PC-9 (cell line): ENCODE data around the gene ABI3BP. TPM values are rescaled to one million over a fixed set of nuclear protein-coding genes. Genes with fewer than 3 reads are reported as not detected.

Experiments used
- BruUV-seq: library from RNA; stranded (reverse); fragments of 400-500 nt; replicated peaks from 2 replicates; lab custom pipeline; 2021; lab: Mats Ljungman, UMichigan
- CTCF ChIA-PET: fragments of 300-600 bp; sonication (Branson Sonifier 250); formaldehyde crosslinking; loops from one replicate; lab custom pipeline; 2022; ENCODE audit warnings: antibody characterized with exemption; lab: Charles Lee
- POLR2A ChIA-PET: fragments of 300-600 bp; sonication (Branson Sonifier 250); formaldehyde crosslinking; loops from one replicate; lab custom pipeline; 2022; ENCODE audit warnings: antibody characterized with exemption; ENCODE audit not compliant: unreplicated experiment; lab: Charles Lee
- DNase-seq, 2 experiments: peaks; one replicate each; pipeline versions ENCODE4 v3.0.0 to v3.0.0-alpha.2; 2015 to 2022; ENCODE audit warnings: mixed read lengths in 1 of 2
- H2AFZ ChIP-seq: fragments of 200-600 bp; sonication (generic); 2 replicates; pipeline ENCODE4 v1.8.1; 2017; ENCODE audit warnings: antibody characterized with exemption
- H3F3A ChIP-seq: fragments of 200-600 bp; sonication (generic); 2 replicates; pipeline ENCODE4 v1.8.1; 2017; ENCODE audit warnings: antibody characterized with exemption, mild to moderate bottlenecking, low read depth; ENCODE audit not compliant: insufficient read depth
- H3K27ac ChIP-seq: fragments of 200-600 bp; sonication (generic); 2 replicates; pipeline ENCODE4 v1.6.1; 2016; ENCODE audit warnings: mixed run types
- H3K27me3 ChIP-seq: fragments of 200-600 bp; sonication (generic); 2 replicates; pipeline ENCODE4 v1.6.1; 2016; ENCODE audit warnings: low read depth, mixed run types; ENCODE audit not compliant: insufficient read depth
- H3K36me3 ChIP-seq: fragments of 200-600 bp; sonication (generic); 2 replicates; pipeline ENCODE4 v1.6.1; 2016; ENCODE audit warnings: low read depth, mixed run types
- H3K4me1 ChIP-seq: fragments of 200-600 bp; sonication (generic); replicated peaks from 2 replicates; pipeline ENCODE4 v1.6.1; 2016; ENCODE audit warnings: mixed run types; ENCODE audit not compliant: insufficient read depth
- H3K4me2 ChIP-seq: fragments of 200-600 bp; sonication (generic); 2 replicates; pipeline ENCODE4 v1.6.1; 2017; ENCODE audit warnings: mixed run types
- H3K4me3 ChIP-seq: fragments of 200-600 bp; sonication (generic); 2 replicates; pipeline ENCODE4 v1.6.1; 2016; ENCODE audit warnings: mixed run types
- H3K79me2 ChIP-seq: fragments of 200-600 bp; sonication (generic); 2 replicates; pipeline ENCODE4 v1.6.1; 2017; ENCODE audit warnings: low read depth, mixed run types
- H3K9me2 ChIP-seq: fragments of 200-600 bp; sonication (generic); 2 replicates; pipeline ENCODE4 v1.8.1; 2017; ENCODE audit warnings: mild to moderate bottlenecking; ENCODE audit not compliant: insufficient read depth
- H3K9me3 ChIP-seq: fragments of 200-600 bp; sonication (generic); 2 replicates; pipeline ENCODE4 v1.8.1; 2016; ENCODE audit warnings: low read depth; ENCODE audit not compliant: insufficient read depth
- H4K20me1 ChIP-seq: fragments of 200-600 bp; sonication (generic); 2 replicates; pipeline ENCODE4 v1.8.1; 2017; ENCODE audit not compliant: insufficient read depth
- EZH2 ChIP-seq: fragments of 200-600 bp; sonication (generic); IDR thresholded peaks from 2 replicates; pipeline ENCODE4 v1.8.0; 2017; ENCODE audit warnings: antibody characterized with exemption, low read depth
- intact Hi-C: fragments of 100-400 bp; cut with micrococcal nuclease; formaldehyde crosslinking; loops from one replicate; pipeline ENCODE4 v1.10.0; 2022; ENCODE audit not compliant: unreplicated experiment
- total RNA-seq: library from RNA; stranded (reverse); gene quantifications from 2 replicates; pipeline ENCODE4 v1.2.3, GENCODE V29; 2021
- TF ChIP-seq, protein P1 (sequence below): fragments of 200-600 bp; sonication (generic); conservative IDR thresholded peaks from 2 replicates; pipeline ENCODE4 v1.6.1; 2017; ENCODE audit warnings: mixed run types, antibody characterized with exemption, mild to moderate bottlenecking, moderate library complexity

ABI3BP gene
- total RNA-seq, 1 experiment from 2014 or later = 4.2 TPM

DNA sequence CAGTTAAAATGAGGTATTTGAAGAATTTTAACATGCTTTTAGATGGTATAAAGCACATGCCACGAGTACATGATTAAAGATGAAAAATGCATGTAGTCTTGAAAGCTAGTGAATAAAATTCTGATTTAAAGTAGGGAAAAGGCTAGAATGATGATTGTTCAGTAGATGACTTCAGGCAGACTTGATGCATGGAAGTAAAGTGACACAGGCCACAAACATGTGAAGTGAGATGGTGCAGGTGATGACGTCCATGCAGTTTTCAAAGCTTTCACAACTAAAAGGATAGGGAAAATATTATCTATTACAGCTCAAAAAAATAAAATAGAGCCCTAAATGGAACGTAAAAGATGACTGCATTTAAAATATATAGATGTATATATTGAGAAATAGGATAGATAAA, 143.1 kb downstream of the ABI3BP start:
- Histone ChIP-seq H3K27ac (no peak overlapping the region), H3K9me2 (no peaks in the 10 kb centered on the region), H4K20me1 (no peaks in the 10 kb centered on the region), H3K4me2 (no peak overlapping the region), H3K79me2 (no peaks in the 10 kb centered on the region), H3K4me3 (no peak overlapping the region), H3F3A (no peaks in the 10 kb centered on the region), H3K4me1 (no peaks in the 10 kb centered on the region), H2AFZ (no peak overlapping the region), H3K27me3 (no peaks in the 10 kb centered on the region), H3K36me3 (no peaks in the 10 kb centered on the region), H3K9me3 (no peaks in the 10 kb centered on the region)
- no TSS peak for BruUV-seq
- ChIA-PET CTCF (interaction anchor here (0.6 kb wide), 1 partner anchor 387 kb away, joined by 6 read pairs; no protein-coding TSS in a partner anchor), POLR2A (no interaction called here)
- intact Hi-C loops = no loop called here
- TF ChIP-seq, protein P1, sequence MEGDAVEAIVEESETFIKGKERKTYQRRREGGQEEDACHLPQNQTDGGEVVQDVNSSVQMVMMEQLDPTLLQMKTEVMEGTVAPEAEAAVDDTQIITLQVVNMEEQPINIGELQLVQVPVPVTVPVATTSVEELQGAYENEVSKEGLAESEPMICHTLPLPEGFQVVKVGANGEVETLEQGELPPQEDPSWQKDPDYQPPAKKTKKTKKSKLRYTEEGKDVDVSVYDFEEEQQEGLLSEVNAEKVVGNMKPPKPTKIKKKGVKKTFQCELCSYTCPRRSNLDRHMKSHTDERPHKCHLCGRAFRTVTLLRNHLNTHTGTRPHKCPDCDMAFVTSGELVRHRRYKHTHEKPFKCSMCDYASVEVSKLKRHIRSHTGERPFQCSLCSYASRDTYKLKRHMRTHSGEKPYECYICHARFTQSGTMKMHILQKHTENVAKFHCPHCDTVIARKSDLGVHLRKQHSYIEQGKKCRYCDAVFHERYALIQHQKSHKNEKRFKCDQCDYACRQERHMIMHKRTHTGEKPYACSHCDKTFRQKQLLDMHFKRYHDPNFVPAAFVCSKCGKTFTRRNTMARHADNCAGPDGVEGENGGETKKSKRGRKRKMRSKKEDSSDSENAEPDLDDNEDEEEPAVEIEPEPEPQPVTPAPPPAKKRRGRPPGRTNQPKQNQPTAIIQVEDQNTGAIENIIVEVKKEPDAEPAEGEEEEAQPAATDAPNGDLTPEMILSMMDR = no peak
- TF ChIP-seq EZH2 = no peak
- DNase-seq = no peak

DNA sequence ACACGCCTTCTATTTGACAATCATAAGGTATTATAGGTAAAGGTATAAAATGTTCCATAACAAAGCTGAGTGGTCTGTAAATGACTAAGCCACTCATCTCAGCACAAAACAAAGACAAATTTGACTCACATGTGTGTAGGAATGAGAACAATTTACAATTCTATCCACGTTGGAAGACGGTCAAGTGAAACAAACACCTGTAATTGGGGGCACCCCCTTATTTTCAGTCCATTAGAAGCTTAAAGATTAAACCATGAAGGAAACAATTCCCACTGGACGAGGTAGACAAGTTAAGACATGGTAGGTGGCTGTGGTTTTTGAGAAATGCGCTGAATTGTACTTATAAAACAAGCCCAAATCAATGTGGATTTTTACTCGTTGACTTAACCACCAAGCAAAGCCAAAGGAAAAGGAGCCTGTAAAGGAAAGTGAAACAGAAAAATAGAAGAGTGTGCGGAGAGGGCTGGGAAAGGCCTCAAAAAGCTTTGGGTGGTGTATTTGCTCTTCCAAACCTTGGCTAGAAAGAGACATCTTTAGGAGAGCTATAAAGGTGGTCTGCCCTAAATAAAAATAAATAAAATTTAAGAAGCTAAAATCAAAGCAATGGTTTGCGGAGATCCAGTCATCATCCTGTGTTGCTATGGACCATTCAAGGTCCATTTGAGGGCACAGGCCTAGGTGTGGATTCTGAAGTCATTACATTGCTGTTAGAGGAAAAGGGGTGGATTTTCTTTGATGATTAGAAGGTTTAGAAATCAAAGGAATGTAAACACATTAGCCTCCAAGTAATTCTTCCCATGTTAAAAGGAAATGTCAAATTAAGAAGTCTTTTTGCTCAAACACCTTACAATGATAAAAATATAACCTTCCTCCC, 148.9 kb downstream of the ABI3BP start:
- H3K9me3 ChIP-seq = no peaks in the 10 kb centered on the region
- no peak overlapping the region for H3K4me3 ChIP-seq
- CTCF ChIA-PET = no interaction called here
- POLR2A ChIA-PET = no interaction called here
- intact Hi-C loops = no loop called here
- no peaks in the 10 kb centered on the region for H3K79me2 ChIP-seq
- no peak for TF ChIP-seq EZH2
- TF ChIP-seq, protein P1 = no peak
- H3K4me2 ChIP-seq = no peak overlapping the region
- H3K9me2 ChIP-seq = peaks cover 3% of the 10 kb centered on the region; the same call in 1 of the 2 replicates
- no peaks in the 10 kb centered on the region for H4K20me1 ChIP-seq
- H3K27ac ChIP-seq = no peak overlapping the region
- H3F3A ChIP-seq = no peaks in the 10 kb centered on the region
- no peaks in the 10 kb centered on the region for H3K4me1 ChIP-seq
- no peak for DNase-seq
- H2AFZ ChIP-seq = no peak overlapping the region
- BruUV-seq = no TSS peak
- H3K27me3 ChIP-seq = no peaks in the 10 kb centered on the region
- H3K36me3 ChIP-seq = no peaks in the 10 kb centered on the region

DNA sequence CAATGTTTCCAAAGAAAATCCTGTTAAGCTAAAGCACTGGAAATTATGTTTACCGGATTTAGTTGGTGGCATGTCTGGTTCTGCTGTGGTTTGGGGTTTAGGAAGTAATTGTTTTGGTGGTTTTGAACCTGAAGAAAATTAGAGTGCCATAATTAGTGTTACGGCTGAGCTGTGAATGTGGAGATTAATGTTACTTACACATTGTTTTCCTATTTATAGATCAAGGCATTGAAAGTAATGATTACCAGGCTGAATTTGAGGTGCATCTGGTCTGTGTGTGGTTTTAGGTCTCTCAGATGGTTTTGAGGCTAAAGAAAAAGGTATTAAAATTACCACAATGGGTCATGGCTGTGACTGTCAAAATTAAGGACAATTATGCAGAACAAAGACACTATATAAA, 155.1 kb downstream of the ABI3BP start:
- no peaks in the 10 kb centered on the region for H3K36me3 ChIP-seq
- ChIA-PET CTCF (no interaction called here), POLR2A (no interaction called here)
- H3K27me3 ChIP-seq = no peaks in the 10 kb centered on the region
- BruUV-seq = no TSS peak
- no peaks in the 10 kb centered on the region for H3K4me1 ChIP-seq
- H4K20me1 ChIP-seq = no peaks in the 10 kb centered on the region
- H3K4me3 ChIP-seq = no peak overlapping the region
- no peak for DNase-seq
- H3K79me2 ChIP-seq = no peaks in the 10 kb centered on the region
- no peak for TF ChIP-seq EZH2
- TF ChIP-seq, protein P1 = no peak
- H2AFZ ChIP-seq = no peak overlapping the region
- no peaks in the 10 kb centered on the region for H3K9me3 ChIP-seq
- no peak overlapping the region for H3K27ac ChIP-seq
- no peak overlapping the region for H3K4me2 ChIP-seq
- intact Hi-C loops = no loop called here
- H3K9me2 ChIP-seq = peaks cover 3% of the 10 kb centered on the region; the same call in 1 of the 2 replicates
- H3F3A ChIP-seq = no peaks in the 10 kb centered on the region
